Measurements from ENCODE around the gene PLA2G4E. TPM values are rescaled to one million over a fixed set of nuclear protein-coding genes. Genes with fewer than 3 reads are reported as not detected.

The PLA2G4E gene
- total and polyA plus RNA-seq, 2 of the 13 experiments (the other 11 are each of a cell fraction or from before 2014, with no cell fraction given), result not detected

DNA sequence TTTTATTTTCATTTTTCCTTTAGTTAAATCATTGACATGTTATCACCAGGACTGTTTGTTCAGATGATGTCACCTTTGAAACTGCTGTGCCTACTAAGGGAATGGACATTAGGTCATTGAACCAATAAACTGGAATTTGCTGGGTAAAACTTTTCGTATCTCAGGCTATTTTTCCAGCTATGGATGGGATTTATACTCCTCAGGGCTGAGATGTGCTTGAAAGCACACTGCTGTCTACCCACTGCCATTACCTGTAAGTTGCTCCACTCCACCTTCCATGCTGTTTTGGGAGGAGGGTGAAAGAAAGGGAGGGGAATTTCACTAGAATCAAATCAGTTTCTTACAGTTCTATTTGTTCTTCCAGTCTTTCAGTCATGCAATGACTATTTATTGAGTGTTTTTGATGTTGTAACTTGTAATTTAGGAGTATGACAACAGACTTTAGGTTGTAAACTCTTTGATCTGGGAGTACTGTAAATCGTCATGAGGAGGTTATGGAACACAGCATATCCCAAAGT is 59.8 kb downstream of the PLA2G4E start (continued):
- TF ChIP-seq, protein P1, sequence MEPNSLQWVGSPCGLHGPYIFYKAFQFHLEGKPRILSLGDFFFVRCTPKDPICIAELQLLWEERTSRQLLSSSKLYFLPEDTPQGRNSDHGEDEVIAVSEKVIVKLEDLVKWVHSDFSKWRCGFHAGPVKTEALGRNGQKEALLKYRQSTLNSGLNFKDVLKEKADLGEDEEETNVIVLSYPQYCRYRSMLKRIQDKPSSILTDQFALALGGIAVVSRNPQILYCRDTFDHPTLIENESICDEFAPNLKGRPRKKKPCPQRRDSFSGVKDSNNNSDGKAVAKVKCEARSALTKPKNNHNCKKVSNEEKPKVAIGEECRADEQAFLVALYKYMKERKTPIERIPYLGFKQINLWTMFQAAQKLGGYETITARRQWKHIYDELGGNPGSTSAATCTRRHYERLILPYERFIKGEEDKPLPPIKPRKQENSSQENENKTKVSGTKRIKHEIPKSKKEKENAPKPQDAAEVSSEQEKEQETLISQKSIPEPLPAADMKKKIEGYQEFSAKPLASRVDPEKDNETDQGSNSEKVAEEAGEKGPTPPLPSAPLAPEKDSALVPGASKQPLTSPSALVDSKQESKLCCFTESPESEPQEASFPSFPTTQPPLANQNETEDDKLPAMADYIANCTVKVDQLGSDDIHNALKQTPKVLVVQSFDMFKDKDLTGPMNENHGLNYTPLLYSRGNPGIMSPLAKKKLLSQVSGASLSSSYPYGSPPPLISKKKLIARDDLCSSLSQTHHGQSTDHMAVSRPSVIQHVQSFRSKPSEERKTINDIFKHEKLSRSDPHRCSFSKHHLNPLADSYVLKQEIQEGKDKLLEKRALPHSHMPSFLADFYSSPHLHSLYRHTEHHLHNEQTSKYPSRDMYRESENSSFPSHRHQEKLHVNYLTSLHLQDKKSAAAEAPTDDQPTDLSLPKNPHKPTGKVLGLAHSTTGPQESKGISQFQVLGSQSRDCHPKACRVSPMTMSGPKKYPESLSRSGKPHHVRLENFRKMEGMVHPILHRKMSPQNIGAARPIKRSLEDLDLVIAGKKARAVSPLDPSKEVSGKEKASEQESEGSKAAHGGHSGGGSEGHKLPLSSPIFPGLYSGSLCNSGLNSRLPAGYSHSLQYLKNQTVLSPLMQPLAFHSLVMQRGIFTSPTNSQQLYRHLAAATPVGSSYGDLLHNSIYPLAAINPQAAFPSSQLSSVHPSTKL (CRISPR knock-in tag; IDR thresholded peaks at IDR 0.05), result peak; percentile 67
- TF ChIP-seq, protein P2, sequence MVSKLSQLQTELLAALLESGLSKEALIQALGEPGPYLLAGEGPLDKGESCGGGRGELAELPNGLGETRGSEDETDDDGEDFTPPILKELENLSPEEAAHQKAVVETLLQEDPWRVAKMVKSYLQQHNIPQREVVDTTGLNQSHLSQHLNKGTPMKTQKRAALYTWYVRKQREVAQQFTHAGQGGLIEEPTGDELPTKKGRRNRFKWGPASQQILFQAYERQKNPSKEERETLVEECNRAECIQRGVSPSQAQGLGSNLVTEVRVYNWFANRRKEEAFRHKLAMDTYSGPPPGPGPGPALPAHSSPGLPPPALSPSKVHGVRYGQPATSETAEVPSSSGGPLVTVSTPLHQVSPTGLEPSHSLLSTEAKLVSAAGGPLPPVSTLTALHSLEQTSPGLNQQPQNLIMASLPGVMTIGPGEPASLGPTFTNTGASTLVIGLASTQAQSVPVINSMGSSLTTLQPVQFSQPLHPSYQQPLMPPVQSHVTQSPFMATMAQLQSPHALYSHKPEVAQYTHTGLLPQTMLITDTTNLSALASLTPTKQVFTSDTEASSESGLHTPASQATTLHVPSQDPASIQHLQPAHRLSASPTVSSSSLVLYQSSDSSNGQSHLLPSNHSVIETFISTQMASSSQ (IDR thresholded peaks at IDR 0.05; ENCODE audit: low read depth), result 0 out of 2 replicates have a peak, but pooled peaks have one; percentile 45
- TF ChIP-seq, protein P2 (CRISPR knock-in tag; IDR thresholded peaks at IDR 0.05; ENCODE audit: borderline replicate concordance), result peak; percentile 50; the same call in 1 of the 2 replicates
- TF ChIP-seq, protein P3, sequence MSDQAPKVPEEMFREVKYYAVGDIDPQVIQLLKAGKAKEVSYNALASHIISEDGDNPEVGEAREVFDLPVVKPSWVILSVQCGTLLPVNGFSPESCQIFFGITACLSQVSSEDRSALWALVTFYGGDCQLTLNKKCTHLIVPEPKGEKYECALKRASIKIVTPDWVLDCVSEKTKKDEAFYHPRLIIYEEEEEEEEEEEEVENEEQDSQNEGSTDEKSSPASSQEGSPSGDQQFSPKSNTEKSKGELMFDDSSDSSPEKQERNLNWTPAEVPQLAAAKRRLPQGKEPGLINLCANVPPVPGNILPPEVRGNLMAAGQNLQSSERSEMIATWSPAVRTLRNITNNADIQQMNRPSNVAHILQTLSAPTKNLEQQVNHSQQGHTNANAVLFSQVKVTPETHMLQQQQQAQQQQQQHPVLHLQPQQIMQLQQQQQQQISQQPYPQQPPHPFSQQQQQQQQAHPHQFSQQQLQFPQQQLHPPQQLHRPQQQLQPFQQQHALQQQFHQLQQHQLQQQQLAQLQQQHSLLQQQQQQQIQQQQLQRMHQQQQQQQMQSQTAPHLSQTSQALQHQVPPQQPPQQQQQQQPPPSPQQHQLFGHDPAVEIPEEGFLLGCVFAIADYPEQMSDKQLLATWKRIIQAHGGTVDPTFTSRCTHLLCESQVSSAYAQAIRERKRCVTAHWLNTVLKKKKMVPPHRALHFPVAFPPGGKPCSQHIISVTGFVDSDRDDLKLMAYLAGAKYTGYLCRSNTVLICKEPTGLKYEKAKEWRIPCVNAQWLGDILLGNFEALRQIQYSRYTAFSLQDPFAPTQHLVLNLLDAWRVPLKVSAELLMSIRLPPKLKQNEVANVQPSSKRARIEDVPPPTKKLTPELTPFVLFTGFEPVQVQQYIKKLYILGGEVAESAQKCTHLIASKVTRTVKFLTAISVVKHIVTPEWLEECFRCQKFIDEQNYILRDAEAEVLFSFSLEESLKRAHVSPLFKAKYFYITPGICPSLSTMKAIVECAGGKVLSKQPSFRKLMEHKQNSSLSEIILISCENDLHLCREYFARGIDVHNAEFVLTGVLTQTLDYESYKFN (CRISPR knock-in tag; conservative IDR thresholded peaks at IDR 0.05), result peak; percentile 61
- TF ChIP-seq, protein P4, sequence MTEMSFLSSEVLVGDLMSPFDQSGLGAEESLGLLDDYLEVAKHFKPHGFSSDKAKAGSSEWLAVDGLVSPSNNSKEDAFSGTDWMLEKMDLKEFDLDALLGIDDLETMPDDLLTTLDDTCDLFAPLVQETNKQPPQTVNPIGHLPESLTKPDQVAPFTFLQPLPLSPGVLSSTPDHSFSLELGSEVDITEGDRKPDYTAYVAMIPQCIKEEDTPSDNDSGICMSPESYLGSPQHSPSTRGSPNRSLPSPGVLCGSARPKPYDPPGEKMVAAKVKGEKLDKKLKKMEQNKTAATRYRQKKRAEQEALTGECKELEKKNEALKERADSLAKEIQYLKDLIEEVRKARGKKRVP (CRISPR knock-in tag; IDR thresholded peaks at IDR 0.05), result peak in 1 of 2 experiments; percentile 50; a peak in 1 of 4 replicates
- peak; percentile 63 for TF ChIP-seq FOXA3 (CRISPR knock-in tag; IDR thresholded peaks at IDR 0.05)
- no peak for TF ChIP-seq SOX6 (IDR thresholded peaks at IDR 0.05)
- peak; percentile 28; the same call in 1 of the 2 replicates for TF ChIP-seq SOX6 (CRISPR knock-in tag; IDR thresholded peaks at IDR 0.05)
- no peak for TF ChIP-seq ZNF136 (CRISPR knock-in tag; IDR thresholded peaks at IDR 0.05; ENCODE audit: low read depth)
- TF ChIP-seq ISL2 (CRISPR knock-in tag; IDR thresholded peaks at IDR 0.05), result 0 out of 2 replicates have a peak, but pooled peaks have one; percentile 29
- TF ChIP-seq TEAD3 (CRISPR knock-in tag; optimal IDR thresholded peaks at IDR 0.05; ENCODE audit: borderline replicate concordance), result peak; percentile 27
- TF ChIP-seq ZBTB21 (CRISPR knock-in tag; IDR thresholded peaks at IDR 0.05), result peak; percentile 19; the same call in 1 of the 2 replicates
- peak; percentile 49; the same call in 1 of the 2 replicates for TF ChIP-seq FOSL2 (CRISPR knock-in tag; IDR thresholded peaks at IDR 0.05)
- TF ChIP-seq ZNF234 (CRISPR knock-in tag; conservative IDR thresholded peaks at IDR 0.05), result no peak
- no peak for TF ChIP-seq ZNF577 (CRISPR knock-in tag; IDR thresholded peaks at IDR 0.05; ENCODE audit: borderline replicate concordance, low read depth)
- TF ChIP-seq ZNF556 (CRISPR knock-in tag; IDR thresholded peaks at IDR 0.05; ENCODE audit: borderline replicate concordance), result no peak
- TF ChIP-seq ZBTB38 (CRISPR knock-in tag; IDR thresholded peaks at IDR 0.05), result no peak
- TF ChIP-seq ZKSCAN1 (IDR thresholded peaks at IDR 0.05; ENCODE audit: low read length), result peak; percentile 83

All from HepG2 (cell line).